ENCODE measurements around the gene FRMD5.
"Not testable (repeated sequence)": the region's sequence is repeated elsewhere in the genome, so short reads cannot be mapped to it uniquely, and the experiment has no call there.

DNA sequence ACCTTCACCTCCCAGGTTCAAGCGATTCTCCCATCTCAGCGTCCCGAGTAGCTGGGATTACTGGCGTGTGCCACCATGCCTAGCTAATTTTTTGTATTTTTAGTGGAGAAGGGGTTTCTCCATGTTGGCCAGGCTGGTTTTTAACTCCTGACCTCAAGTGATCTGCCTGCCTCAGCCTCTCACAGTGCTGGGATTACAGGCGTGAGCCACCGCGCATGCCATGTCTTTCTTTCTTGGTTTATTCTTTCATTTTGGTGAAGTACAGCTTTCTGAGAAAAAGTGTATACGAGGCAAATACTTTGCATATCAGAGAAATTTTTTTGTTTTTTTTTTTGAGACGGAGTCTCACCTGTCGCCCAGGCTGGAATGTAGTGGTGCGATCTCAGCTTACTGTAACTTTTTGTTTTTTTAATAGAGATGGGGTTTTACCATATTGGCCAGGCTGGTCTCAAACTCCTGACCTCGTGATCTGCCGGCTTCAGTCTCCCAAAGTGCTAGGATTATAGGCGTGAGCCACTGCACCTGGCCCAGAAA, 363.5 kb downstream of the FRMD5 start:
- not testable (repeated sequence) for TF ChIP-seq POLR2A (IDR thresholded peaks at IDR 0.05)
- TF ChIP-seq, protein P1, sequence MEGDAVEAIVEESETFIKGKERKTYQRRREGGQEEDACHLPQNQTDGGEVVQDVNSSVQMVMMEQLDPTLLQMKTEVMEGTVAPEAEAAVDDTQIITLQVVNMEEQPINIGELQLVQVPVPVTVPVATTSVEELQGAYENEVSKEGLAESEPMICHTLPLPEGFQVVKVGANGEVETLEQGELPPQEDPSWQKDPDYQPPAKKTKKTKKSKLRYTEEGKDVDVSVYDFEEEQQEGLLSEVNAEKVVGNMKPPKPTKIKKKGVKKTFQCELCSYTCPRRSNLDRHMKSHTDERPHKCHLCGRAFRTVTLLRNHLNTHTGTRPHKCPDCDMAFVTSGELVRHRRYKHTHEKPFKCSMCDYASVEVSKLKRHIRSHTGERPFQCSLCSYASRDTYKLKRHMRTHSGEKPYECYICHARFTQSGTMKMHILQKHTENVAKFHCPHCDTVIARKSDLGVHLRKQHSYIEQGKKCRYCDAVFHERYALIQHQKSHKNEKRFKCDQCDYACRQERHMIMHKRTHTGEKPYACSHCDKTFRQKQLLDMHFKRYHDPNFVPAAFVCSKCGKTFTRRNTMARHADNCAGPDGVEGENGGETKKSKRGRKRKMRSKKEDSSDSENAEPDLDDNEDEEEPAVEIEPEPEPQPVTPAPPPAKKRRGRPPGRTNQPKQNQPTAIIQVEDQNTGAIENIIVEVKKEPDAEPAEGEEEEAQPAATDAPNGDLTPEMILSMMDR (IDR thresholded peaks at IDR 0.05), result not testable (repeated sequence)
